ENCODE data around the gene RASL10B. TPM values are rescaled to one million over a fixed set of nuclear protein-coding genes. Genes with fewer than 3 reads are reported as not detected.
A peak's percentile ranks its signal among the peaks of the same experiment; 100 is the strongest.

Gene RASL10B
- total RNA-seq, 1 donor from 2014 or later: 1.9 TPM

- H3K27ac ChIP-seq: no peak overlapping the region
These were observed 26.2 kb upstream of the RASL10B start for GRCh38 chr17:35705230-35705629.

GRCh38 chr17:35705705-35706104, 25.7 kb upstream of the RASL10B start:
- intact Hi-C loops (cut with DNase I): no loop called here
- peak in 1 of 2 donors; percentile 82 for ATAC-seq
- no peak overlapping the region for H3K27ac ChIP-seq

More at GRCh38 chr17:35705230-35705629, 26.2 kb upstream of the RASL10B start:
- H3K4me1 ChIP-seq: peaks cover 18% of the 10 kb centered on the region
- H3K9me3 ChIP-seq: no peaks in the 10 kb centered on the region
- no peak for TF ChIP-seq CTCF (IDR thresholded peaks at IDR 0.05)
- DNase-seq: no peak
- H3K36me3 ChIP-seq: peaks cover 23% of the 10 kb centered on the region
- intact Hi-C loops (cut with DNase I): no loop called here
- no peak for ATAC-seq
- no peak overlapping the region for H3K4me3 ChIP-seq
- H3K27me3 ChIP-seq (ENCODE audit: low read depth): no peaks in the 10 kb centered on the region

DNA sequence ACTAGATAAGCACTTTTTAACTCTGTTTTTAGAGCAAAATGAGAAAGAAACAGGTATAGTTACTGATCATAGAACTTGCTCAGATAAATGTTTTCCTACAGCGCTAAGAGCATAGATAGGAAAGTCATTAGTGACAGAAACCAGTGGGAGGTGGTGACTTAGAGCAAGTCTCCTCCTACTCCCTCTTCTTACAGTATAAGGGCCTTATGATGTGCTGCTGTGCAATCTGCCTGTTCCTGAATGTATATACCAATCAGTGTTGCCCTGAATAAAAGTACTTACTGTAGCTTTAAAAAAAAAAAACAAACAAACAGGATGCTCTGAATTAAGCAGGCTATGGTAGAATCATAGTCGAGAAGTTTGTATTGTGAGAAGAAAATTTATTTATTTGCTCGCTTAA, 23.3 kb upstream of the RASL10B start:
- H3K27me3 ChIP-seq (ENCODE audit: low read depth): no peaks in the 10 kb centered on the region

More at GRCh38 chr17:35705705-35706104, 25.7 kb upstream of the RASL10B start:
- TF ChIP-seq CTCF (IDR thresholded peaks at IDR 0.05): no peak
- Histone ChIP-seq H3K4me3 (no peak overlapping the region), H3K4me1 (peaks cover 18% of the 10 kb centered on the region), H3K9me3 (no peaks in the 10 kb centered on the region), H3K36me3 (peaks cover 27% of the 10 kb centered on the region), H3K27me3 (ENCODE audit: low read depth) (no peaks in the 10 kb centered on the region)
- no peak for DNase-seq

GRCh38 chr17:35708951-35709350, 22.5 kb upstream of the RASL10B start:
- Histone ChIP-seq H3K36me3 (peaks cover 55% of the 10 kb centered on the region), H3K27ac (no peak overlapping the region), H3K4me1 (peaks cover 34% of the 10 kb centered on the region), H3K4me3 (no peak overlapping the region), H3K27me3 (ENCODE audit: low read depth) (no peaks in the 10 kb centered on the region), H3K9me3 (no peaks in the 10 kb centered on the region)
- intact Hi-C loops (cut with DNase I): no loop called here
- ATAC-seq (no peak), DNase-seq (no peak)
- TF ChIP-seq CTCF (IDR thresholded peaks at IDR 0.05): no peak

More for the DNA sequence above, 23.3 kb upstream of the RASL10B start:
- intact Hi-C loops (cut with DNase I): no loop called here
- Histone ChIP-seq H3K4me1 (peaks cover 26% of the 10 kb centered on the region), H3K27ac (no peak overlapping the region), H3K4me3 (no peak overlapping the region), H3K36me3 (peaks cover 47% of the 10 kb centered on the region), H3K9me3 (no peaks in the 10 kb centered on the region)
- DNase-seq (no peak), ATAC-seq (no peak)
- TF ChIP-seq CTCF (IDR thresholded peaks at IDR 0.05): no peak

GRCh38 chr17:35709874-35710273, 21.6 kb upstream of the RASL10B start:
- H3K9me3 ChIP-seq: no peaks in the 10 kb centered on the region
- no peak for TF ChIP-seq CTCF (IDR thresholded peaks at IDR 0.05)
- DNase-seq (no peak), ATAC-seq (no peak)
- intact Hi-C loops (cut with DNase I): no loop called here
- H3K4me1 ChIP-seq: peaks cover 36% of the 10 kb centered on the region
- no peak overlapping the region for H3K27ac ChIP-seq
- H3K36me3 ChIP-seq: peaks cover 64% of the 10 kb centered on the region
- no peaks in the 10 kb centered on the region for H3K27me3 ChIP-seq (ENCODE audit: low read depth)
- H3K4me3 ChIP-seq: no peak overlapping the region

GRCh38 chr17:35710950-35711349, 20.5 kb upstream of the RASL10B start:
- H3K4me1 ChIP-seq: peaks cover 37% of the 10 kb centered on the region
- DNase-seq: no peak
- TF ChIP-seq CTCF (IDR thresholded peaks at IDR 0.05): no peak
- intact Hi-C loops (cut with DNase I): no loop called here
- H3K9me3 ChIP-seq: no peaks in the 10 kb centered on the region
- peaks cover 72% of the 10 kb centered on the region for H3K36me3 ChIP-seq
- no peak overlapping the region for H3K27ac ChIP-seq
- ATAC-seq: no peak
- H3K27me3 ChIP-seq (ENCODE audit: low read depth): no peaks in the 10 kb centered on the region
- H3K4me3 ChIP-seq: no peak overlapping the region
